H1 (cell line): ENCODE results near the gene TMEM14B. TPM values are rescaled to one million over a fixed set of nuclear protein-coding genes. Genes with fewer than 3 reads are reported as not detected.

Source experiments
- CTCF ChIA-PET: fragments of 300-600 bp; sonication (Branson Sonifier 250); formaldehyde crosslinking; loops from one replicate; lab custom pipeline; 2021; ENCODE audit not compliant: partially characterized antibody; lab: Charles Lee
- POLR2A ChIA-PET: fragments of 300-600 bp; sonication (Branson Sonifier 250); formaldehyde crosslinking; loops from one replicate; lab custom pipeline; 2021; ENCODE audit warnings: inconsistent platforms; ENCODE audit not compliant: partially characterized antibody; lab: Charles Lee
- DNase-seq, 2 experiments: peaks; one replicate each; pipeline versions ENCODE4 v3.0.0 to v3.0.0-alpha.2; 2010 to 2022; ENCODE audit warnings: low spot score in 2 of 2, low read depth in 1 of 2, mixed read lengths in 1 of 2
- FAIRE-seq: peaks from 2 replicates; lab custom pipeline; 2011; peaks lifted over from hg19 to GRCh38; lab: Jason Lieb, UNC
- H2AFZ ChIP-seq: 2 replicates; pipeline ENCODE4 v1.8.1; 2012; ENCODE audit warnings: low read length, inconsistent platforms
- H2AK5ac ChIP-seq: 2 replicates; pipeline ENCODE4 v1.6.1; 2013; ENCODE audit warnings: low read depth, low read length
- H2BK120ac ChIP-seq: replicated peaks from 2 replicates; pipeline ENCODE3; 2013; ENCODE audit warnings: low read depth, low read length, inconsistent platforms
- H2BK12ac ChIP-seq: 2 replicates; pipeline ENCODE4 v1.6.1; 2013; ENCODE audit warnings: low read depth, low read length
- H2BK15ac ChIP-seq: 2 replicates; pipeline ENCODE4 v1.6.1; 2013; ENCODE audit warnings: low read length
- H2BK20ac ChIP-seq: 2 replicates; pipeline ENCODE4 v1.6.1; 2013; ENCODE audit warnings: low read length
- H2BK5ac ChIP-seq: 2 replicates; pipeline ENCODE4 v1.6.1; 2013; ENCODE audit warnings: low read depth, low read length
- H3K14ac ChIP-seq: 2 replicates; pipeline ENCODE4 v1.6.1; 2013; ENCODE audit warnings: inconsistent platforms; ENCODE audit not compliant: insufficient read length
- H3K18ac ChIP-seq: 2 replicates; pipeline ENCODE4 v1.6.1; 2013; ENCODE audit warnings: low read length; ENCODE audit errors: extremely low read depth
- H3K23ac ChIP-seq: 2 replicates; pipeline ENCODE4 v1.6.1; 2013; ENCODE audit warnings: inconsistent platforms; ENCODE audit not compliant: insufficient read length
- H3K23me2 ChIP-seq: 2 replicates; pipeline ENCODE4 v1.6.1; 2013; ENCODE audit warnings: low read depth, low read length
- H3K27ac ChIP-seq: 2 replicates; pipeline ENCODE4 v1.6.1; 2011; ENCODE audit warnings: low read depth, low read length, inconsistent platforms
- H3K27me3 ChIP-seq, 4 experiments: replicated peaks in 1 of 4; 1 replicate in 1 of 4; 2 replicates in 3 of 4; pipeline versions ENCODE4 v1.6.1 to v1.8.1; 2011 to 2013; ENCODE audit warnings: low read length in 3 of 4, mild to moderate bottlenecking in 3 of 4, inconsistent platforms in 2 of 4, mixed read lengths in 2 of 4, moderate library complexity in 1 of 4; ENCODE audit not compliant: control insufficient read depth in 3 of 4, insufficient read depth in 3 of 4; ENCODE audit errors: extremely low read depth in 1 of 4
- H3K36me3 ChIP-seq, 4 experiments: 2 replicates each; pipeline versions ENCODE4 v1.6.1 to v1.8.1; 2011 to 2013; ENCODE audit warnings: mild to moderate bottlenecking in 4 of 4, low read length in 3 of 4, moderate library complexity in 2 of 4, control low read depth in 1 of 4, inconsistent platforms in 1 of 4; ENCODE audit not compliant: insufficient read depth in 4 of 4, control insufficient read depth in 2 of 4
- H3K4ac ChIP-seq: replicated peaks from 2 replicates; pipeline ENCODE3; 2013; ENCODE audit warnings: low read length, low read depth, mixed read lengths, inconsistent platforms; ENCODE audit not compliant: insufficient read length
- H3K4me1 ChIP-seq, 4 experiments: replicated peaks in 1 of 4; 1 replicate in 1 of 4; 2 replicates in 3 of 4; pipeline versions ENCODE4 v1.6.1 to v1.8.1; 2011 to 2013; ENCODE audit warnings: low read length in 3 of 4, inconsistent platforms in 2 of 4, mixed read lengths in 1 of 4; ENCODE audit not compliant: insufficient read depth in 4 of 4, control insufficient read depth in 3 of 4
- H3K4me2 ChIP-seq, 2 experiments: 2 replicates each; pipeline versions ENCODE4 v1.6.1 to v1.8.1; 2011 to 2013; ENCODE audit warnings: low read depth in 2 of 2, low read length in 2 of 2, control low read depth in 1 of 2, inconsistent platforms in 1 of 2, mild to moderate bottlenecking in 1 of 2; ENCODE audit not compliant: insufficient read depth in 1 of 2
- H3K4me3 ChIP-seq, 4 experiments: fragments of 200-600, 300-600 bp in 1 of 4; sonication (generic), shearing (Covaris generic), sonication (Bioruptor Twin) in 1 of 4; 2 replicates each; pipeline versions ENCODE4 v1.5.1 to v1.8.1; 2011 to 2016; ENCODE audit warnings: low read length in 4 of 4, low read depth in 3 of 4, control low read depth in 2 of 4, inconsistent platforms in 2 of 4, mild to moderate bottlenecking in 2 of 4, mixed read lengths in 1 of 4, moderate library complexity in 1 of 4; ENCODE audit not compliant: insufficient read depth in 2 of 4; ENCODE audit errors: extremely low read depth in 1 of 4
- H3K56ac ChIP-seq: replicated peaks from 2 replicates; pipeline ENCODE3; 2013; ENCODE audit warnings: low read depth, mild to moderate bottlenecking, mixed read lengths, low read length, inconsistent platforms; ENCODE audit not compliant: insufficient read length
- H3K79me1 ChIP-seq: 2 replicates; pipeline ENCODE4 v1.6.1; 2013; ENCODE audit warnings: low read depth, low read length, control low read depth
- H3K79me2 ChIP-seq, 2 experiments: 2 replicates each; pipeline versions ENCODE4 v1.6.1 to v1.8.1; 2012 to 2013; ENCODE audit warnings: low read length in 2 of 2, mild to moderate bottlenecking in 2 of 2, inconsistent platforms in 1 of 2; ENCODE audit not compliant: insufficient read depth in 2 of 2, control insufficient read depth in 1 of 2
- H3K9ac ChIP-seq, 4 experiments: replicated peaks in 1 of 4; 1 replicate in 1 of 4; 2 replicates in 3 of 4; pipeline versions ENCODE4 v1.6.1 to v1.8.1; 2011 to 2013; ENCODE audit warnings: low read depth in 3 of 4, low read length in 3 of 4, control low read depth in 2 of 4, mild to moderate bottlenecking in 2 of 4, moderate library complexity in 2 of 4, inconsistent platforms in 1 of 4; ENCODE audit errors: extremely low read depth in 1 of 4
- H3K9me3 ChIP-seq, 2 experiments: 2 replicates each; pipeline versions ENCODE4 v1.6.1 to v1.8.1; 2012 to 2013; ENCODE audit warnings: mild to moderate bottlenecking in 2 of 2, moderate library complexity in 2 of 2, control low read depth in 1 of 2, inconsistent platforms in 1 of 2, low read depth in 1 of 2, low read length in 1 of 2, mixed read lengths in 1 of 2; ENCODE audit not compliant: insufficient read depth in 2 of 2
- H4K20me1 ChIP-seq, 2 experiments: replicated peaks in 1 of 2; 2 replicates each; pipeline versions ENCODE3 to v1.8.1; 2011 to 2013; ENCODE audit warnings: inconsistent platforms in 2 of 2, low read length in 2 of 2, mild to moderate bottlenecking in 1 of 2; ENCODE audit not compliant: insufficient read depth in 2 of 2, control insufficient read depth in 1 of 2
- H4K5ac ChIP-seq: 2 replicates; pipeline ENCODE4 v1.6.1; 2013; ENCODE audit warnings: low read length, low read depth, mixed read lengths, inconsistent platforms; ENCODE audit not compliant: insufficient read length
- H4K8ac ChIP-seq: 2 replicates; pipeline ENCODE4 v1.8.0; 2013; ENCODE audit warnings: mild to moderate bottlenecking, moderate library complexity, low read length, inconsistent platforms; ENCODE audit not compliant: insufficient read depth; ENCODE audit errors: extremely low read depth
- H4K91ac ChIP-seq: replicated peaks from 2 replicates; pipeline ENCODE3; 2013; ENCODE audit warnings: low read length, mixed read lengths, inconsistent platforms; ENCODE audit not compliant: insufficient read length
- CBX8 ChIP-seq: fragments of 300-800, 300-1000 bp; sonication (generic); IDR thresholded peaks from 2 replicates; pipeline ENCODE4 v1.7.1; 2016; ENCODE audit warnings: low read depth, low read length, borderline replicate concordance
- CHD2 ChIP-seq: IDR thresholded peaks from 2 replicates; pipeline ENCODE4 v1.6.1; 2012; ENCODE audit warnings: low read length, improper control_type of control experiment
- CREB1 ChIP-seq: IDR thresholded peaks from 2 replicates; pipeline ENCODE4 v1.6.1; 2012; ENCODE audit warnings: inconsistent platforms
- CTBP2 ChIP-seq: IDR thresholded peaks from 2 replicates; pipeline ENCODE4 v1.7.0; 2011; ENCODE audit warnings: borderline replicate concordance, mild to moderate bottlenecking, moderate library complexity, mixed read lengths, low read length; ENCODE audit not compliant: insufficient read depth, insufficient read length
- FOSL1 ChIP-seq: IDR thresholded peaks from 2 replicates; pipeline ENCODE4 v1.6.1; 2011; ENCODE audit warnings: mild to moderate bottlenecking, low read depth, low read length, moderate library complexity; ENCODE audit not compliant: insufficient read depth
- GTF2F1 ChIP-seq: IDR thresholded peaks from 2 replicates; pipeline ENCODE4 v1.6.1; 2012; ENCODE audit warnings: low read depth, low read length, improper control_type of control experiment, borderline replicate concordance
- HDAC2 ChIP-seq, 2 experiments: fragments of 300-600 bp in 1 of 2; sonication (generic) in 1 of 2; IDR thresholded peaks; 2 replicates each; pipeline ENCODE4 v1.6.1; 2011 to 2012; ENCODE audit warnings: low read depth in 2 of 2, low read length in 2 of 2, mild to moderate bottlenecking in 2 of 2, moderate library complexity in 2 of 2, borderline replicate concordance in 1 of 2, inconsistent platforms in 1 of 2
- HDAC6 ChIP-seq: IDR thresholded peaks from one replicate; pipeline ENCODE4 v1.7.1; 2012; ENCODE audit warnings: low read depth, mild to moderate bottlenecking, inconsistent platforms, low read length, moderate library complexity
- JUND ChIP-seq: IDR thresholded peaks from 2 replicates; pipeline ENCODE4 v1.6.1; 2011; ENCODE audit warnings: mild to moderate bottlenecking, improper control_type of control experiment, low read length
- MAX ChIP-seq: IDR thresholded peaks from 2 replicates; pipeline ENCODE4 v1.6.1; 2012; ENCODE audit warnings: inconsistent platforms
- RBBP5 ChIP-seq: IDR thresholded peaks from 2 replicates; pipeline ENCODE4 v1.7.1; 2012; ENCODE audit warnings: low read depth, mild to moderate bottlenecking, inconsistent platforms, low read length, moderate library complexity, borderline replicate concordance
- RXRA ChIP-seq: IDR thresholded peaks from 2 replicates; pipeline ENCODE4 v1.6.1; 2011; ENCODE audit warnings: low read depth, mild to moderate bottlenecking, low read length, moderate library complexity; ENCODE audit not compliant: insufficient read depth
- SIRT6 ChIP-seq: IDR thresholded peaks from one replicate; pipeline ENCODE4 v1.7.1; 2012; ENCODE audit warnings: low read length, inconsistent platforms
- SRF ChIP-seq: IDR thresholded peaks from 2 replicates; pipeline ENCODE4 v1.6.1; 2011; ENCODE audit warnings: mild to moderate bottlenecking, low read depth, low read length, moderate library complexity
- WGBS, 2 experiments: shearing (Covaris generic) in 1 of 2; methylation state at CpG; one replicate each; pipeline versions ENCODE4 v1.1.6 to v1.1.7; 2013 to 2015; ENCODE audit warnings: low lambda C conversion rate in 2 of 2, mixed read lengths in 2 of 2, inconsistent platforms in 1 of 2, low coverage in 1 of 2, missing lambda C conversion rate in 1 of 2; ENCODE audit not compliant: insufficient replicate concordance in 2 of 2, insufficient coverage in 1 of 2, insufficient read length in 1 of 2; ENCODE audit errors: extremely low coverage in 1 of 2, missing lambda C conversion rate in 1 of 2; 5-methylcytosine and 5-hydroxymethylcytosine counted together
- polyA plus RNA-seq, 7 experiments: library from polyadenylated mRNA; depleted of rRNA in 3 of 7; stranded (reverse) in 5 of 7; unstranded in 2 of 7; fragments of >200 nt in 5 of 7; fragments of 200-250 nt in 2 of 7; gene quantifications; 1 replicate in 5 of 7; 2 replicates in 1 of 7; 4 replicates in 1 of 7; pipeline versions ENCODE4 v1.2.1 to v1.2.3, GENCODE V29; 2011 to 2013; ENCODE audit warnings: missing spikeins in 2 of 7, mixed read lengths in 2 of 7
- total RNA-seq: library from RNA; stranded (reverse); fragmentation: NEBNext Ultra II Directional; extraction: Animal tissue kit (Norgen Biotek cat#: 25700); gene quantifications from 2 replicates; pipeline ENCODE4 v1.2.1, GENCODE V29; 2021

Gene TMEM14B
- total and polyA plus RNA-seq, 2 of the 8 experiments (the other 6 are each of a cell fraction or from before 2014, with no cell fraction given): 84.6 to 109 TPM

GRCh38 chr6:10725044-10725443 is 22.6 kb upstream of the TMEM14B start:
- Histone ChIP-seq H3K9me3 (peaks cover 0 to 1% of the 10 kb centered on the region in 2 experiments; a peak in 1 of 4 replicates), H3K79me2 (peaks cover 8 to 18% of the 10 kb centered on the region in 2 experiments; a peak in 3 of 4 replicates), H4K91ac (no peak overlapping the region), H3K23me2 (peaks cover 4% of the 10 kb centered on the region; the same call in 1 of the 2 replicates), H2BK5ac (no peak overlapping the region), H3K27ac (no peak overlapping the region), H2BK120ac (no peak overlapping the region), H4K8ac (no peak overlapping the region), H2BK15ac (no peak overlapping the region), H2BK12ac (no peak overlapping the region), H4K5ac (no peak overlapping the region), H3K14ac (no peak overlapping the region), H4K20me1 (no peaks in the 10 kb centered on the region), H3K9ac (no peak overlapping the region), H2BK20ac (no peak overlapping the region), H3K4ac (no peak overlapping the region), H3K79me1 (peaks cover 8% of the 10 kb centered on the region; the same call in 1 of the 2 replicates), H3K23ac (no peak overlapping the region), H3K56ac (no peak overlapping the region), H3K4me2 (no peak overlapping the region; a peak in 1 of 4 replicates), H3K4me1 (peaks cover 0 to 12% (median 4%) of the 10 kb centered on the region in 4 experiments; a peak in 3 of 7 replicates), H3K27me3 (no peaks in the 10 kb centered on the region), H3K18ac (no peak overlapping the region), H3K36me3 (peaks cover 4 to 37% (median 14%) of the 10 kb centered on the region in 4 experiments; a peak in 7 of 8 replicates), H3K4me3 (no peak overlapping the region), H2AK5ac (no peak overlapping the region), H2AFZ (no peak overlapping the region)
- DNase-seq (no peak), FAIRE-seq (no peak)
- WGBS, 2 experiments: 86% methylated on average over 6 of the region's 6 CpGs; no CpG with 5 or more reads in 1 of the 2 experiments
- ChIA-PET POLR2A (interaction anchor here (0.5 to 6.9 kb wide), 7 partner anchors 8 to 263 kb away, joined by 3 to 39 read pairs (median 7); partner anchors contain the start of genes C6orf52, PAK1IP1 and TMEM14B), CTCF (interaction anchor here (1.6 to 1.7 kb wide), 2 partner anchors 8 to 22 kb away, joined by 7 to 9 read pairs; partner anchors contain the start of gene TMEM14B)
- TF ChIP-seq CREB1 (no peak), CBX8 (no peak), GTF2F1 (no peak), HDAC2 (IDR thresholded peaks at IDR 0.05; ENCODE audit: borderline replicate concordance in 1 of 2, low read depth in 2 of 2, low read length in 2 of 2) (no peak), FOSL1 (no peak), RBBP5 (no peak), JUND (no peak), MAX (no peak), CTBP2 (no peak), SIRT6 (no peak), SRF (no peak), RXRA (no peak), CHD2 (no peak), HDAC6 (no peak)
